CD4-positive, alpha-beta T cell treated with Interleukin-4 for 1 hour (primary cell): ENCODE results near the gene MCTP1.

ENCODE experiments used
- DNase-seq, 2 donors: peaks; one replicate each; pipeline ENCODE4 v3.0.0-alpha.2; 2020 to 2022

Gene MCTP1

GRCh38 chr5:94690778-94691177, 594.1 kb downstream of the MCTP1 start:
- DNase-seq, result no peak

- DNase-seq, result no peak
Measured at GRCh38 chr5:94689908-94690307, 595.0 kb downstream of the MCTP1 start.

GRCh38 chr5:94682814-94683520, 601.9 kb downstream of the MCTP1 start:
- no peak for DNase-seq

GRCh38 chr5:94675965-94676618, 608.8 kb downstream of the MCTP1 start:
- DNase-seq, result no peak

- no peak for DNase-seq
Measured at GRCh38 chr5:94674490-94675382, 610.2 kb downstream of the MCTP1 start.

GRCh38 chr5:94672746-94673145, 612.1 kb downstream of the MCTP1 start:
- no peak for DNase-seq

GRCh38 chr5:94670726-94671125, 614.2 kb downstream of the MCTP1 start:
- no peak for DNase-seq

- no peak for DNase-seq
Measured at GRCh38 chr5:94667937-94668336, 617.0 kb downstream of the MCTP1 start.

GRCh38 chr5:94661086-94661485, 623.8 kb downstream of the MCTP1 start:
- no peak for DNase-seq

- DNase-seq, result no peak
Measured at GRCh38 chr5:94660506-94660905, 624.4 kb downstream of the MCTP1 start.

GRCh38 chr5:94658272-94658671, 626.6 kb downstream of the MCTP1 start:
- DNase-seq, result no peak
